HL-60/S4 treated with phorbol 12-myristate 13-acetate at 8.2 ng/mL for 4 days and 3 days (cell line): ENCODE results near the gene WNT3A.

Experiments used
- in situ Hi-C: fragments of 300-500 bp; cut with MboI; formaldehyde crosslinking; loops from 2 replicates; pipeline ENCODE4 v1.15.0; 2022; ENCODE audit warnings: low sequenced_read_pairs

WNT3A gene

GRCh38 chr1:228097333-228098081, 90.7 kb downstream of the WNT3A start:
- in situ Hi-C loops = no loop called here

- in situ Hi-C loops = no loop called here
Observed at GRCh38 chr1:228098323-228098931, 91.6 kb downstream of the WNT3A start.

- in situ Hi-C loops = no loop called here
Observed at GRCh38 chr1:228099331-228099732, 92.5 kb downstream of the WNT3A start.

- in situ Hi-C loops = no loop called here
Observed at GRCh38 chr1:228100822-228101613, 94.2 kb downstream of the WNT3A start.

- in situ Hi-C loops = no loop called here
Observed at GRCh38 chr1:228101614-228101993, 94.8 kb downstream of the WNT3A start.

GRCh38 chr1:228101994-228102790, 95.4 kb downstream of the WNT3A start:
- in situ Hi-C loops = no loop called here

GRCh38 chr1:228102791-228103620, 96.2 kb downstream of the WNT3A start, which contains the start of gene C1orf35:
TSS of gene C1orf35 (minus strand) at chr1:228103325. CDS start at chr1:228103227, 98 bp downstream.
- in situ Hi-C loops = no loop called here

- in situ Hi-C loops = no loop called here
Observed at GRCh38 chr1:228104526-228105269, 97.9 kb downstream of the WNT3A start.

GRCh38 chr1:228105270-228105995, 98.6 kb downstream of the WNT3A start:
- in situ Hi-C loops = no loop called here

GRCh38 chr1:228105996-228106799, 99.4 kb downstream of the WNT3A start:
- in situ Hi-C loops = no loop called here

GRCh38 chr1:228106800-228107054, 99.9 kb downstream of the WNT3A start:
- in situ Hi-C loops = no loop called here

GRCh38 chr1:228107636-228108035, 100.8 kb downstream of the WNT3A start:
- in situ Hi-C loops = no loop called here

- in situ Hi-C loops = no loop called here
Observed at GRCh38 chr1:228108055-228108690, 101.4 kb downstream of the WNT3A start.

- in situ Hi-C loops = no loop called here
Observed at GRCh38 chr1:228108742-228109072, 101.9 kb downstream of the WNT3A start.

- in situ Hi-C loops = no loop called here
Observed at GRCh38 chr1:228109073-228109961, 102.5 kb downstream of the WNT3A start, which contains the start of gene MRPL55. TSS of gene MRPL55 (minus strand) at chr1:228109299. CDS start at chr1:228108260, 1,039 bp downstream.

- in situ Hi-C loops = no loop called here
Observed at GRCh38 chr1:228109962-228110488, 103.2 kb downstream of the WNT3A start.
